OCI-LY3 (cell line): ENCODE measurements around the gene ANKRD13D.
A peak's percentile ranks its signal among the peaks of the same experiment; 100 is the strongest.

Experiments used
- H2AFZ ChIP-seq: fragments of 200-600, 300-600 bp; shearing (Covaris generic); 2 replicates; pipeline ENCODE4 v1.6.0; 2014; ENCODE audit warnings: antibody characterized with exemption, low read depth, low read length
- H3K27ac ChIP-seq: fragments of 200-600, 300-600 bp; sonication (generic); 2 replicates; pipeline ENCODE4 v1.5.1; 2014; ENCODE audit warnings: mild to moderate bottlenecking, low read length, moderate library complexity, mixed read lengths
- H3K27me3 ChIP-seq: fragments of 200-600, 300-600 bp; sonication (generic); 2 replicates; pipeline ENCODE4 v1.6.1; 2014; ENCODE audit warnings: low read depth, low read length, mixed read lengths
- H3K36me3 ChIP-seq: fragments of 200-600, 300-600 bp; sonication (generic); replicated peaks from 2 replicates; pipeline ENCODE3; 2014; ENCODE audit warnings: low read depth, low read length, mixed read lengths
- H3K4me1 ChIP-seq: fragments of 300-600, 200-600 bp; sonication (generic); 2 replicates; pipeline ENCODE4 v1.6.1; 2014; ENCODE audit warnings: low read length, mixed read lengths
- H3K4me2 ChIP-seq: fragments of 200-600, 300-600 bp; sonication (generic); 2 replicates; pipeline ENCODE4 v1.6.1; 2014; ENCODE audit warnings: low read length, mixed read lengths
- H3K4me3 ChIP-seq: fragments of 300-600, 200-600 bp; sonication (generic); 2 replicates; pipeline ENCODE4 v1.5.1; 2014; ENCODE audit warnings: antibody characterized with exemption, mild to moderate bottlenecking, low read length, moderate library complexity
- H3K79me2 ChIP-seq: fragments of 300-600, 200-600 bp; shearing (Covaris generic); 2 replicates; pipeline ENCODE4 v1.6.1; 2014; ENCODE audit warnings: mild to moderate bottlenecking, low read length, mixed read lengths
- H3K9ac ChIP-seq: fragments of 300-600, 200-600 bp; shearing (Covaris generic); 2 replicates; pipeline ENCODE4 v1.6.0; 2014; ENCODE audit warnings: mild to moderate bottlenecking, low read length, moderate library complexity
- H3K9me3 ChIP-seq: fragments of 200-600, 300-600 bp; shearing (Covaris generic); 2 replicates; pipeline ENCODE4 v1.6.1; 2014; ENCODE audit warnings: low read length, mixed read lengths; ENCODE audit not compliant: insufficient read depth
- H4K20me1 ChIP-seq: fragments of 200-600, 300-600 bp; sonication (generic); 2 replicates; pipeline ENCODE4 v1.6.1; 2016; ENCODE audit warnings: low read length, mixed read lengths; ENCODE audit not compliant: insufficient read depth
- EZH2phosphoT487 ChIP-seq: fragments of 200-600 bp; shearing (Covaris generic); IDR thresholded peaks from 2 replicates; pipeline ENCODE4 v1.6.1; 2018; ENCODE audit warnings: antibody characterized with exemption, mixed run types, low read depth
- TF ChIP-seq, protein P1 (sequence below): fragments of 200-600, 300-600 bp; sonication (generic); IDR thresholded peaks from 2 replicates; pipeline ENCODE4 v1.5.1; 2014; ENCODE audit warnings: antibody characterized with exemption, low read length, low read depth

Gene ANKRD13D

DNA sequence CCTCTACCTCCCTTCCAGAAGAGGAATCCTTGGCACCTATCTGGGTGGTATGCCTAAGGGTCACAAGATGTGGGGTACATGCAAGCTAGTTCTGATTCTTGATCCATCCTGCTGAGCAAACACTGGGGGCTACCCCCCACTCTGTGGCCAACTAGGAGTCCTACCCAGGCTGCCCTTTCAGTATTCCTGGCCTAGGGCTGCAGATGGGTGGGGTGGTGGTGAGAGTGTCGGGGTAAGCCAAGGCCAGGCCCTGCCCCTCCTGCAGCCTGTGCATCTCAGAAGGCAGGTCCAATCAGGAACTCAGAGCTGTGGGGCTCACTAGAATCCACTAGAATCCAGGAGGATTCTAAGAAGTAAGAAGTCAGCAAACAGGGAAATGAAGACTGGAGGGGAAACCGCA is 25.1 kb downstream of the ANKRD13D start:
- no peak overlapping the region for H3K4me3 ChIP-seq
- no peak overlapping the region for H3K27ac ChIP-seq
- no peaks in the 10 kb centered on the region for H3K9me3 ChIP-seq
- no peaks in the 10 kb centered on the region for H4K20me1 ChIP-seq
- no peak for TF ChIP-seq EZH2phosphoT487
- TF ChIP-seq, protein P1, sequence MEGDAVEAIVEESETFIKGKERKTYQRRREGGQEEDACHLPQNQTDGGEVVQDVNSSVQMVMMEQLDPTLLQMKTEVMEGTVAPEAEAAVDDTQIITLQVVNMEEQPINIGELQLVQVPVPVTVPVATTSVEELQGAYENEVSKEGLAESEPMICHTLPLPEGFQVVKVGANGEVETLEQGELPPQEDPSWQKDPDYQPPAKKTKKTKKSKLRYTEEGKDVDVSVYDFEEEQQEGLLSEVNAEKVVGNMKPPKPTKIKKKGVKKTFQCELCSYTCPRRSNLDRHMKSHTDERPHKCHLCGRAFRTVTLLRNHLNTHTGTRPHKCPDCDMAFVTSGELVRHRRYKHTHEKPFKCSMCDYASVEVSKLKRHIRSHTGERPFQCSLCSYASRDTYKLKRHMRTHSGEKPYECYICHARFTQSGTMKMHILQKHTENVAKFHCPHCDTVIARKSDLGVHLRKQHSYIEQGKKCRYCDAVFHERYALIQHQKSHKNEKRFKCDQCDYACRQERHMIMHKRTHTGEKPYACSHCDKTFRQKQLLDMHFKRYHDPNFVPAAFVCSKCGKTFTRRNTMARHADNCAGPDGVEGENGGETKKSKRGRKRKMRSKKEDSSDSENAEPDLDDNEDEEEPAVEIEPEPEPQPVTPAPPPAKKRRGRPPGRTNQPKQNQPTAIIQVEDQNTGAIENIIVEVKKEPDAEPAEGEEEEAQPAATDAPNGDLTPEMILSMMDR: no peak
- H3K4me2 ChIP-seq: no peak overlapping the region
- H3K4me1 ChIP-seq: peaks cover 8% of the 10 kb centered on the region
- no peak overlapping the region for H3K9ac ChIP-seq
- H3K36me3 ChIP-seq: no peaks in the 10 kb centered on the region
- no peaks in the 10 kb centered on the region for H3K79me2 ChIP-seq
- no peaks in the 10 kb centered on the region for H3K27me3 ChIP-seq
- no peak overlapping the region for H2AFZ ChIP-seq

DNA sequence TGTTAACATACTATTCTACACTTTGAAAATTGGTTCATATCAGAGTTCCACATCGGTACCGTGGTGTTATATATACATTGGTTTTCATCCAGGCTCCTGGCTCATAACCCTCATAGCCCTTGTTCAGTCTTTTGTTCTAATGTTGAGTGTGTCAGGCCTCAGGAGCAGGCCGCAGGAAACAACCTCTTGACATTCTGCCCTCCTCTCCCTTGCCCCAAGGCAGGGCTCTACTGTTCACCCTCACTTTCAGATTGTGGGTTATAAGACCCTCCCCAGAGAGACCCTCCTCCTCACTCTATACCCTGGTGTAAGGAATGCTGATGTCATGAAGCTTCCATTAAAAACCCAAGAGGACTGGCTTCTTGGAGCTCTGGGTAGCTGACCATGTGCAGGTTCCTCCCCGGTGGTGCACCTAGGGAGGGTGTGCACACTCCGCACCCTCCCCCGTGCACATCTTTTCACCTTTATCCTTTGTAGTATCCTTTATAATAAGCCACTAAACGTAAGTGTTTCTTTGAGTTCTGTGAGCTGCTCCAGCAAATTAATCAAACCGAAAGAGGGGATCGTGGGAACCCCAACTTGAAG is 26.3 kb downstream of the ANKRD13D start:
- H2AFZ ChIP-seq: no peak overlapping the region

DNA sequence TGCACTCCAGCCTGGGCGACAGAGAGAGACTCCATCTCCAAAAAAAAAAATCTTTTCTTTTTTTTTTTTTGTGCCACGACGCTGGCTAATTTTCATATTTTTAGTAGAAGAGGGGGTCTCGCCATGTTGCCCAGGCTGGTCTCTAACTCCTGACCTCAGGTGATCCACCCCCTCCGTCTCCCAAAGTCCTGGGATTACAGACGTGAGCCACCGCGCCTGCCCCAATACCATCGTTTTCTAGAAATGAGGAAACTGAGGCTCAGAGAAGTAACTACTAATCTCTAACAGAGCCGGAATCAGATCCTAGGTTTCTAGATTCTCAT is 27.7 kb downstream of the ANKRD13D start:
- no peaks in the 10 kb centered on the region for H3K9me3 ChIP-seq
- peak overlapping the region; percentile 78 for H3K27ac ChIP-seq
- peak overlapping the region; percentile 78 for H3K4me3 ChIP-seq
- H3K4me2 ChIP-seq: peak overlapping the region; percentile 81
- peaks cover 8% of the 10 kb centered on the region for H3K4me1 ChIP-seq
- H2AFZ ChIP-seq: peak overlapping the region; percentile 67
- peak overlapping the region; percentile 66 for H3K9ac ChIP-seq
- H3K27me3 ChIP-seq: no peaks in the 10 kb centered on the region
- no peaks in the 10 kb centered on the region for H4K20me1 ChIP-seq
- no peaks in the 10 kb centered on the region for H3K36me3 ChIP-seq
- no peaks in the 10 kb centered on the region for H3K79me2 ChIP-seq
- TF ChIP-seq, protein P1: no peak
- TF ChIP-seq EZH2phosphoT487: no peak

More for the DNA sequence above, 26.3 kb downstream of the ANKRD13D start:
- no peak overlapping the region for H3K4me3 ChIP-seq
- no peak overlapping the region for H3K4me2 ChIP-seq
- no peak overlapping the region for H3K9ac ChIP-seq
- no peaks in the 10 kb centered on the region for H3K36me3 ChIP-seq
- H4K20me1 ChIP-seq: no peaks in the 10 kb centered on the region
- no peaks in the 10 kb centered on the region for H3K79me2 ChIP-seq
- no peaks in the 10 kb centered on the region for H3K9me3 ChIP-seq
- TF ChIP-seq, protein P1: no peak
- no peak for TF ChIP-seq EZH2phosphoT487
- H3K27ac ChIP-seq: no peak overlapping the region
- H3K4me1 ChIP-seq: peaks cover 8% of the 10 kb centered on the region
- H3K27me3 ChIP-seq: no peaks in the 10 kb centered on the region

DNA sequence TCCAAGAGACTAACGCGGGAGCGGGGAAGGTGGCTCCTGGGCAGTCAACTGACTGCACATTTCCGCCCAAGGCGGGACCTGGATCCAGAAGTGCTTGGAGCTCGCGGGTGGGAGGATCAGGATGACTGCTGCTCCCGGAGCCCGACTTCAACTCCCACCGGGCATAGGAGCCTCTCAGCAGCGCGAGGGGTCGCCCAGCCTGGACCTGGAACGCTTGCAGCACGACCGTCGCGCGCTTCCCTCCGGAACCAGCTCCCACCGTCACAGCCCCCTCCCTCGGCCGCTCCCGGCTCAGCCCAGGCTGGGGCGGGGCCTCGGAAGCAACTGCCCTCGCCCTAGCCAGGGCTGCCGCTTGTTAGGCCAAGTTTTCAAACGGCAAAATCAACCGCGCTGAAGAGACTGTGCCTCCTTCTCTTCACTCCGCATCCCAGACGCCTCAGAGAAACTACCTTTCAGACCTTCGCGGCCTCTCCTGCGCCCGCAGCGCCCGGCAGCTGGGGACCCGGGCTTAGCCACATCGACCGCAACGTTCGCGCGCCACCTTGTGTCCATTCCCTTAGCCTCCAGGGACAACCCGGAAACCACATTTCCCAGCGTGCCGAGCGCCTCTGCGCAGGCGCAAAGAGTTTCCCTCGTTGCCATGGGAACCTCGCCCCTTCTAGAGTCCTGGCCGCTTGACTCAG is 28.2 kb downstream of the ANKRD13D start:
- peak overlapping the region; percentile 78 for H3K27ac ChIP-seq
- peak overlapping the region; percentile 78 for H3K4me3 ChIP-seq
- H4K20me1 ChIP-seq: no peaks in the 10 kb centered on the region
- H3K9me3 ChIP-seq: no peaks in the 10 kb centered on the region
- no peaks in the 10 kb centered on the region for H3K79me2 ChIP-seq
- H3K4me2 ChIP-seq: peak overlapping the region; percentile 81
- H3K36me3 ChIP-seq: no peaks in the 10 kb centered on the region
- peaks cover 8% of the 10 kb centered on the region for H3K4me1 ChIP-seq
- no peak for TF ChIP-seq EZH2phosphoT487
- TF ChIP-seq, protein P1: peak; percentile 96
- H2AFZ ChIP-seq: peak overlapping the region; percentile 67
- no peaks in the 10 kb centered on the region for H3K27me3 ChIP-seq
- peak overlapping the region; percentile 66 for H3K9ac ChIP-seq
